ENCODE results near the gene ROBO1. TPM values are rescaled to one million over a fixed set of nuclear protein-coding genes. Genes with fewer than 3 reads are reported as not detected.
A peak's percentile ranks its signal among the peaks of the same experiment; 100 is the strongest.

ROBO1 gene
- total and polyA plus RNA-seq, 2 of the 8 experiments (the other 6 are each of a cell fraction or from before 2014, with no cell fraction given): 51.4 to 91.0 TPM

DNA sequence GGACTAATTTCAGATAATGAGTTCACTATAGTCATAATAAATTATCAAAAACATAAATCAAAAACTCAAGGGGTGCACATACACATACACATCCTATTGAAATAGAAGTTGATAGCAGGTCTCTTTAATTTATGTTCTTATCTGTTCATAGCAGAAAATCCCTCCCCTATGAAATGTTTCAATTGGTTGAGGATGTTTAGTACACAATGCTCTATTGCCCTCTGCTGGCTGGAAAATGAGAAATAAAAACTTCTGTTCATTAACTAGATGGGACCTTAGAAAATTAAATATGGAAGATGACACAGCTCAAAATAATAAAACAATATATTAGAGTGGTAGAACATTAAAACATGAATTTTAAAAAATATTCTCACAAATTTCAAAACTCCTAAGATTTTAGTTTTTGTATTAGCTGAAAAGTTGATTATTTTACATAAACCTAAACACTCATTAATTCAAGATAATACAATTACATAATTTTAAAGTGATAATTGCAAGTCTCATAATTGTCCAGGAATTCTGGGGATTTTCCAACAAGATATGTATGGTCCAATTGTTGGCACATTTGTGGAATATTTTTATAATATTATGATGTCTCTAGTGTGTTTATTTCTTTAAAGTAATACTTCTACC lies 735.0 kb downstream of the ROBO1 start:
- H2BK120ac ChIP-seq (replicated peaks; ENCODE audit: low read depth, low read length): no peak overlapping the region
- H3K27ac ChIP-seq (ENCODE audit: low read depth, low read length): no peak overlapping the region
- H3K18ac ChIP-seq (ENCODE audit: extremely low read depth, low read length): no peak overlapping the region
- ChIA-PET POLR2A (ENCODE audit: partially characterized antibody) (no interaction called here), CTCF (ENCODE audit: partially characterized antibody) (interaction anchor here (0.9 to 4.0 kb wide), 14 partner anchors 10 to 470 kb away, joined by 3 to 15 read pairs (median 4); no protein-coding TSS in a partner anchor)
- no peaks in the 10 kb centered on the region for H3K79me2 ChIP-seq (ENCODE audit: control insufficient read depth in 1 of 2, insufficient read depth in 2 of 2, low read length in 2 of 2)
- peak; percentile 63 for FAIRE-seq
- H2BK5ac ChIP-seq (ENCODE audit: low read depth, low read length): no peak overlapping the region
- no peaks in the 10 kb centered on the region for H3K4me1 ChIP-seq (replicated peaks in 1 of 4; ENCODE audit: control insufficient read depth in 3 of 4, insufficient read depth in 4 of 4, low read length in 3 of 4)
- H3K4me3 ChIP-seq (ENCODE audit: extremely low read depth in 1 of 4, insufficient read depth in 2 of 4, low read depth in 3 of 4, low read length in 4 of 4): no peak overlapping the region
- no peaks in the 10 kb centered on the region for H3K27me3 ChIP-seq (replicated peaks in 1 of 4; ENCODE audit: control insufficient read depth in 3 of 4, extremely low read depth in 1 of 4, insufficient read depth in 3 of 4, low read length in 3 of 4)
- H4K20me1 ChIP-seq (replicated peaks in 1 of 2; ENCODE audit: control insufficient read depth in 1 of 2, insufficient read depth in 2 of 2, low read length in 2 of 2): no peaks in the 10 kb centered on the region
- DNase-seq (ENCODE audit: low read depth in 1 of 2, low spot score in 2 of 2): no peak
- H3K23me2 ChIP-seq (ENCODE audit: low read depth, low read length): no peaks in the 10 kb centered on the region
- no peak overlapping the region for H4K91ac ChIP-seq (replicated peaks; ENCODE audit: insufficient read length, low read length)
- H3K9me3 ChIP-seq (ENCODE audit: insufficient read depth in 2 of 2, low read depth in 1 of 2, low read length in 1 of 2): no peaks in the 10 kb centered on the region
- no peak overlapping the region for H2BK12ac ChIP-seq (ENCODE audit: low read depth, low read length)
- TF ChIP-seq POLR2A (IDR thresholded peaks at IDR 0.05; ENCODE audit: control extremely low read depth in 1 of 2, low read depth in 2 of 2, low read length in 2 of 2) (no peak), POU5F1 (IDR thresholded peaks at IDR 0.05; ENCODE audit: low read depth, low read length) (no peak), RAD21 (IDR thresholded peaks at IDR 0.05 in 1 of 2, conservative IDR thresholded peaks at IDR 0.05 in 1 of 2; ENCODE audit: low read depth in 2 of 2, low read length in 2 of 2) (peak; percentile 77 to 81), SIX5 (IDR thresholded peaks at IDR 0.05; ENCODE audit: low read depth, low read length) (no peak)
- TF ChIP-seq, protein P1, sequence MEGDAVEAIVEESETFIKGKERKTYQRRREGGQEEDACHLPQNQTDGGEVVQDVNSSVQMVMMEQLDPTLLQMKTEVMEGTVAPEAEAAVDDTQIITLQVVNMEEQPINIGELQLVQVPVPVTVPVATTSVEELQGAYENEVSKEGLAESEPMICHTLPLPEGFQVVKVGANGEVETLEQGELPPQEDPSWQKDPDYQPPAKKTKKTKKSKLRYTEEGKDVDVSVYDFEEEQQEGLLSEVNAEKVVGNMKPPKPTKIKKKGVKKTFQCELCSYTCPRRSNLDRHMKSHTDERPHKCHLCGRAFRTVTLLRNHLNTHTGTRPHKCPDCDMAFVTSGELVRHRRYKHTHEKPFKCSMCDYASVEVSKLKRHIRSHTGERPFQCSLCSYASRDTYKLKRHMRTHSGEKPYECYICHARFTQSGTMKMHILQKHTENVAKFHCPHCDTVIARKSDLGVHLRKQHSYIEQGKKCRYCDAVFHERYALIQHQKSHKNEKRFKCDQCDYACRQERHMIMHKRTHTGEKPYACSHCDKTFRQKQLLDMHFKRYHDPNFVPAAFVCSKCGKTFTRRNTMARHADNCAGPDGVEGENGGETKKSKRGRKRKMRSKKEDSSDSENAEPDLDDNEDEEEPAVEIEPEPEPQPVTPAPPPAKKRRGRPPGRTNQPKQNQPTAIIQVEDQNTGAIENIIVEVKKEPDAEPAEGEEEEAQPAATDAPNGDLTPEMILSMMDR (IDR thresholded peaks at IDR 0.05; ENCODE audit: control extremely low read depth in 1 of 3, insufficient read depth in 1 of 3, low read depth in 1 of 3, low read length in 3 of 3): peak in 2 of 3 experiments; percentile 34 to 39; a peak in 2 of 4 replicates
- TF ChIP-seq, protein P2, sequence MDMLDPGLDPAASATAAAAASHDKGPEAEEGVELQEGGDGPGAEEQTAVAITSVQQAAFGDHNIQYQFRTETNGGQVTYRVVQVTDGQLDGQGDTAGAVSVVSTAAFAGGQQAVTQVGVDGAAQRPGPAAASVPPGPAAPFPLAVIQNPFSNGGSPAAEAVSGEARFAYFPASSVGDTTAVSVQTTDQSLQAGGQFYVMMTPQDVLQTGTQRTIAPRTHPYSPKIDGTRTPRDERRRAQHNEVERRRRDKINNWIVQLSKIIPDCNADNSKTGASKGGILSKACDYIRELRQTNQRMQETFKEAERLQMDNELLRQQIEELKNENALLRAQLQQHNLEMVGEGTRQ (IDR thresholded peaks at IDR 0.05; ENCODE audit: low read length): no peak
- H2AFZ ChIP-seq (ENCODE audit: low read length): no peak overlapping the region
- no peak overlapping the region for H3K14ac ChIP-seq (ENCODE audit: insufficient read length)
- no peak overlapping the region for H3K56ac ChIP-seq (replicated peaks; ENCODE audit: insufficient read length, low read depth, low read length)
- no peak overlapping the region for H4K5ac ChIP-seq (ENCODE audit: insufficient read length, low read depth, low read length)
- no peak overlapping the region for H2BK15ac ChIP-seq (ENCODE audit: low read length)
- H3K9ac ChIP-seq (replicated peaks in 1 of 4; ENCODE audit: extremely low read depth in 1 of 4, low read depth in 3 of 4, low read length in 3 of 4): no peak overlapping the region
- no peaks in the 10 kb centered on the region for H3K36me3 ChIP-seq (ENCODE audit: control insufficient read depth in 2 of 4, insufficient read depth in 4 of 4, low read length in 3 of 4)
- no peaks in the 10 kb centered on the region for H3K79me1 ChIP-seq (ENCODE audit: low read depth, low read length)
- no peak overlapping the region for H3K4me2 ChIP-seq (ENCODE audit: insufficient read depth in 1 of 2, low read depth in 2 of 2, low read length in 2 of 2)
- H2AK5ac ChIP-seq (ENCODE audit: low read depth, low read length): no peak overlapping the region
- no peak overlapping the region for H3K23ac ChIP-seq (ENCODE audit: insufficient read length)
- no peak overlapping the region for H4K8ac ChIP-seq (ENCODE audit: extremely low read depth, insufficient read depth, low read length)
- H3K4ac ChIP-seq (replicated peaks; ENCODE audit: insufficient read length, low read depth, low read length): no peak overlapping the region
- no peak overlapping the region for H2BK20ac ChIP-seq (ENCODE audit: low read length)
